Right lobe of liver (tissue), 4 donors: ENCODE measurements around the gene CDK1.

Experiments
- POLR2A ChIP-seq: fragments of 450-650 bp; IDR thresholded peaks from one replicate; pipeline ENCODE4 v1.6.1; 2017; ENCODE audit warnings: antibody characterized with exemption, mild to moderate bottlenecking
- TF ChIP-seq, protein P1 (sequence below), 4 donors: fragments of 200-600 bp in 3 of 4; fragments of 450-650 bp in 1 of 4; IDR thresholded peaks; one replicate each; pipeline versions ENCODE4 v1.5.1 to v1.8.0; 2016 to 2022; ENCODE audit warnings: antibody characterized with exemption in 4 of 4, mild to moderate bottlenecking in 2 of 4
- donor health status: DM: no; HTN: no; CAD: no.
- donor health status: DM: no; HTN: no; CAD: no.
- donor health status: DM: no; HTN: yes; CAD: no.

DNA sequence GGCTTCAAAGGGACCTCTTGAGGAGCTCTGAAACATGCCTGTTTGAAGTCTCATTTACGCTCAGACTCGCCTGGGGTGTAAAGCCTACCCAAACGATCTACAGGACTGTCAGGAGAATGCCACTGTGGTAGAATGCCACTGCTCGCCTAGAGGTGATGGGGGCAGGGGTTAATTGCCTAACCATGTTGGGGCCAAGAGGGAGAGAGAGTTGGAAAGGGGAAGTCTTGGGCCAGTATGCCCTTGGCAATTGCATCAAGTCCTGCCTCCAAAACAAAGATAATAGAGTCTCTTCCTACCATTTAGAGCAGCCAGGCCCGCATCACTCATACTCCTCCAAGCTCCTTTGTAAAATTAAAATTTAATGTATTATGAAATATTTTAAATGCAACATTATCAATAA is 25.2 kb downstream of the CDK1 start:
- no peak for TF ChIP-seq POLR2A
- TF ChIP-seq, protein P1, sequence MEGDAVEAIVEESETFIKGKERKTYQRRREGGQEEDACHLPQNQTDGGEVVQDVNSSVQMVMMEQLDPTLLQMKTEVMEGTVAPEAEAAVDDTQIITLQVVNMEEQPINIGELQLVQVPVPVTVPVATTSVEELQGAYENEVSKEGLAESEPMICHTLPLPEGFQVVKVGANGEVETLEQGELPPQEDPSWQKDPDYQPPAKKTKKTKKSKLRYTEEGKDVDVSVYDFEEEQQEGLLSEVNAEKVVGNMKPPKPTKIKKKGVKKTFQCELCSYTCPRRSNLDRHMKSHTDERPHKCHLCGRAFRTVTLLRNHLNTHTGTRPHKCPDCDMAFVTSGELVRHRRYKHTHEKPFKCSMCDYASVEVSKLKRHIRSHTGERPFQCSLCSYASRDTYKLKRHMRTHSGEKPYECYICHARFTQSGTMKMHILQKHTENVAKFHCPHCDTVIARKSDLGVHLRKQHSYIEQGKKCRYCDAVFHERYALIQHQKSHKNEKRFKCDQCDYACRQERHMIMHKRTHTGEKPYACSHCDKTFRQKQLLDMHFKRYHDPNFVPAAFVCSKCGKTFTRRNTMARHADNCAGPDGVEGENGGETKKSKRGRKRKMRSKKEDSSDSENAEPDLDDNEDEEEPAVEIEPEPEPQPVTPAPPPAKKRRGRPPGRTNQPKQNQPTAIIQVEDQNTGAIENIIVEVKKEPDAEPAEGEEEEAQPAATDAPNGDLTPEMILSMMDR (IDR thresholded peaks at IDR 0.05): no peak
